ENCODE measurements around the gene LMO7. TPM values are rescaled to one million over a fixed set of nuclear protein-coding genes. Genes with fewer than 3 reads are reported as not detected.

The LMO7 gene
- total RNA-seq, 1 donor from 2014 or later: 3.2 TPM

- Mint-ChIP-seq H3K4me3 (peak overlapping the region; percentile 33), H3K27ac (no peak overlapping the region), H3K4me1 (ENCODE audit: low read depth) (peaks cover 16% of the 10 kb centered on the region), H3K36me3 (ENCODE audit: low read depth) (no peaks in the 10 kb centered on the region), H3K9me3 (no peaks in the 10 kb centered on the region), H3K27me3 (ENCODE audit: insufficient read depth) (peaks cover 26% of the 10 kb centered on the region)
- intact Hi-C loops (cut with micrococcal nuclease): loop anchor here (2.0 to 5.0 kb wide), 2 partner anchors 153 to 268 kb away; partner anchors contain the start of gene TBC1D4
- no peak for DNase-seq (ENCODE audit: low spot score)
Measured at GRCh38 chr13:75635101-75635827, 866 bp upstream of the LMO7 start.

GRCh38 chr13:75636436-75637180, 478 bp downstream of the LMO7 start:
- H3K4me3 Mint-ChIP-seq: peak overlapping the region; percentile 76
- intact Hi-C loops (cut with micrococcal nuclease): loop anchor here (1.0 to 5.0 kb wide), 4 partner anchors 87 to 154 kb away; partner anchors contain the start of genes COMMD6, TBC1D4 and UCHL3
- DNase-seq (ENCODE audit: low spot score): peak; percentile 21
- H3K4me1 Mint-ChIP-seq (ENCODE audit: low read depth): peaks cover 16% of the 10 kb centered on the region
- H3K36me3 Mint-ChIP-seq (ENCODE audit: low read depth): no peaks in the 10 kb centered on the region
- H3K27me3 Mint-ChIP-seq (ENCODE audit: insufficient read depth): peaks cover 26% of the 10 kb centered on the region
- no peak overlapping the region for H3K27ac Mint-ChIP-seq
- no peaks in the 10 kb centered on the region for H3K9me3 Mint-ChIP-seq

DNA sequence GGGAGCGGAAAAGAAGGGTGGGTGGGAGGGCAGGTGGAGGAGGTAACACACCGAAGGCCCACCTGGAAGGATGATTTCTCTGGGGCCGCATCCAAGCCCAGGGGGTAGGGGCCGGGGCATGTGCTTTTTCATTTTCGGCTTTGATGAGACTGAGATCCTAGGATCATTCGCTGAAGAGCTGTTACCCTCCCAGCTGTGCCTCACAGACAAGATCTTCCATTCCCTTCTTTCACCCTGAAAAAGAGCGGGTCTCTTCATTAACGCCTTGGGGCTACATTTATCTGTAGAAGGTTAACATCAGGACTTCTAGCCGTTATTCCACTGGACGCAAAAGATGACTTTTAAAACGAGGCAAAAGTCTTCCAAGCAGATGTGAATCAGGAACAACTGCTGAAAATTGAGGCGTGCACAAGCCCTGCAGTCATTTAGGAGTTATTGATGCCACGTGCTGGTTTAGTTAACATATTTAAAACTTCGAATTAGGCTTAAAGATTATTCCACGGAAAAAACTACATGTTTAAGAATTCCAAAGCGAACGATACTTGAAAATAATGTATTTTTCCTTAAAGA, 1.1 kb downstream of the LMO7 start:
- intact Hi-C loops (cut with micrococcal nuclease): loop anchor here (2.0 to 5.0 kb wide), 3 partner anchors 100 to 155 kb away; partner anchors contain the start of genes COMMD6 and TBC1D4
- H3K27me3 Mint-ChIP-seq (ENCODE audit: insufficient read depth): peaks cover 26% of the 10 kb centered on the region
- H3K27ac Mint-ChIP-seq: no peak overlapping the region
- peak overlapping the region; percentile 70 for H3K4me3 Mint-ChIP-seq
- peaks cover 16% of the 10 kb centered on the region for H3K4me1 Mint-ChIP-seq (ENCODE audit: low read depth)
- no peaks in the 10 kb centered on the region for H3K9me3 Mint-ChIP-seq
- DNase-seq (ENCODE audit: low spot score): no peak
- no peaks in the 10 kb centered on the region for H3K36me3 Mint-ChIP-seq (ENCODE audit: low read depth)

DNA sequence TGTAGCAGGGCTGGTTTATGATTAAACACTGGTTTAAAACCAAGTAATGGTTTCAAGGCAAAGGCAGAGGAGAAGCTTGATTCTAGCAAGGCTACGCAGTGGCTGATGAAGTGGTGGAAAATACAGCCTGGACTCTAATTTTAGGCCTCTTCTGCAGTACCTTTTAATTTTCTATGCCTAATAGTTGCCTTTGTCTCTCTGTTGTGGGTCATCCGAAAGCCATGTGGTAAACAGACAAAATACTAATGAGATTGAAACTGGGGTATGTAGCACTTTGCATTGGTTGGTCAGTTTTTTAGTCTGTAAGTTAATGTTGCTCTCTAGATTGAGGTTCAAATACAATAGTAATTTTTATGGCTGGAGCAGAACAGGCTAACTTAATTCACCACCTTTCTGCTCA, 3.3 kb downstream of the LMO7 start:
- H3K4me3 Mint-ChIP-seq: no peak overlapping the region
- peaks cover 23% of the 10 kb centered on the region for H3K27me3 Mint-ChIP-seq (ENCODE audit: insufficient read depth)
- peaks cover 10% of the 10 kb centered on the region for H3K4me1 Mint-ChIP-seq (ENCODE audit: low read depth)
- H3K36me3 Mint-ChIP-seq (ENCODE audit: low read depth): no peaks in the 10 kb centered on the region
- no peak overlapping the region for H3K27ac Mint-ChIP-seq
- intact Hi-C loops (cut with micrococcal nuclease): loop anchor here (5.0 kb wide), 1 partner anchor 157 kb away; the partner anchor contains the start of gene TBC1D4
- DNase-seq (ENCODE audit: low spot score): no peak
- no peaks in the 10 kb centered on the region for H3K9me3 Mint-ChIP-seq

DNA sequence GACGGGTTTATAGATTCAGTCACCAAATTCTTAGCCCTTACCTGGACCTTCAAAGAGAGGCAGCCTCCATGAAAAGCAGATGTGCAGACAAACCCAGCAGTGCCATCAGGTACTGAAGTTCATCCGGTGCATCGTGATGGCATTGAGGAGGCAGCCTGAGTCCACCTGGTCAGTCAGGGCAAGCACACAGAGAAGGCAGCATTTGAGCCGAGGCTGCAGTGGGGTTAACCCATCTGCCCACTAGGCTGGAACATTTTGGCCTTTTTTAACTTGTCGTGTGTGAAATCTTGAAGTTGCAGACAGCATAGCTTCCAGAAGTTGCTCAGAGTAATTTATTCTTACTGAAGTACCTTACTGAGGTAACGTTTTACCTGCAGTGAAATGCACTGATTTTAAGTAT, 4.9 kb downstream of the LMO7 start:
- no peaks in the 10 kb centered on the region for H3K9me3 Mint-ChIP-seq
- H3K27ac Mint-ChIP-seq: no peak overlapping the region
- intact Hi-C loops (cut with micrococcal nuclease): no loop called here
- H3K4me1 Mint-ChIP-seq (ENCODE audit: low read depth): peaks cover 10% of the 10 kb centered on the region
- no peak for DNase-seq (ENCODE audit: low spot score)
- no peaks in the 10 kb centered on the region for H3K36me3 Mint-ChIP-seq (ENCODE audit: low read depth)
- H3K27me3 Mint-ChIP-seq (ENCODE audit: insufficient read depth): peaks cover 23% of the 10 kb centered on the region
- no peak overlapping the region for H3K4me3 Mint-ChIP-seq

DNA sequence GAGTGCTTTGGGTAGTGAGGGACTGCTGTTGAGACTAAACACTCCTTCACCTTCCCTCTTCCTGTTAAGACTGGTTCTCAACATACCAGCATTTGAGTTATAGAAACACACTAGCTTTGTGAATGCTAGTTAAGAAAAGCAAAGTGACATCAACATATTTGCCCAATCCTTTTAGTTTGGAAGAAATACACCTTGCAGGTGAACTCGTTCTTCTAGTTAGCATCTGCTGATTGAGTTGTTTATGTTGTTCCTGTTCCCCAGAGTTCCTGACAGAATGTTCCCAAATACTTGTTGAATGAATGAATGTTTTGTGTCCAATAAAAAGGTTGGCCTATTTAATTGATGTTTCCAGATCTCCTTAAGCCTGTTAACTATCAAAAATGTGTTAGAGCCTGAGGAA, 7.1 kb downstream of the LMO7 start:
- Mint-ChIP-seq H3K9me3 (no peaks in the 10 kb centered on the region), H3K27me3 (ENCODE audit: insufficient read depth) (peaks cover 11% of the 10 kb centered on the region), H3K4me3 (no peak overlapping the region), H3K4me1 (ENCODE audit: low read depth) (no peaks in the 10 kb centered on the region), H3K36me3 (ENCODE audit: low read depth) (no peaks in the 10 kb centered on the region), H3K27ac (no peak overlapping the region)
- DNase-seq (ENCODE audit: low spot score): no peak
- intact Hi-C loops (cut with micrococcal nuclease): no loop called here

DNA sequence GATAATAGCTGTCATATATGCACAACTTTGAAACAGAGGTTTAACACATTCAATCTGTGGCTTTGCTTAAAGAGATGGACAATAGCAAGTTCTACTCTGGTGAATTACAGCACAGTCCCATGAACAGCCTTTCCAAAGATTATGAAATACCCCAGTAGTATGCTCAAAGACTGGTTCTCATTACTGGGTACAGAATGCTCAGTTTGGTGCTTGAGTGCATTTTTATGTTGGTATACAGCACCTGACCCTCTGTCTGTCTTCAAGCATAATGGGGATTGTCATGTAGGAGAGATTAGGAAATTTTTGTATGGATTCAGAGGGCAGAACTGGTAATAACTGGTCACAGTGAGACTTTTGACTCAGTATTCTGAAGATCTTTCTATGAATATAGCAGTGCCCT, 7.6 kb downstream of the LMO7 start:
- no peak for DNase-seq (ENCODE audit: low spot score)
- Mint-ChIP-seq H3K27me3 (ENCODE audit: insufficient read depth) (peaks cover 6% of the 10 kb centered on the region), H3K27ac (no peak overlapping the region), H3K4me1 (ENCODE audit: low read depth) (no peaks in the 10 kb centered on the region), H3K9me3 (no peaks in the 10 kb centered on the region), H3K36me3 (ENCODE audit: low read depth) (no peaks in the 10 kb centered on the region), H3K4me3 (no peak overlapping the region)
- intact Hi-C loops (cut with micrococcal nuclease): no loop called here

DNA sequence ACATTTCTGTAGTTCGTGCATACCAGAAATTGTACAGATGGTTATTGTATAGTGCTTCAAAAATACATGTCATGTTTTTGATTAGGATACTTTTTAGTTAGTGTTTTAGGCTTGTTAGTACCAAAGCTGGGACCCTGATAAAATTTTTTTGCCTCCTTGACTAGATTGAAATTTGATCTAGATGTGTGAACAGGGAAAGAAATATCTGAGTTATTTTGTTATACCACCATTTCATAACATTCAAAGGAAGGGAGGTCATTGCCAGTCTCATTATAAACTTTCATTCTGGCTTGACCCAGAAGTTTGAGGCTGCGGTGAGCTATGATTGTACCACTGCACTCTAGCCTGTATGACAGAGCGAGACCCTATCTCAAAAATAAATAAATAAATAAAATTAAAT, 9.0 kb downstream of the LMO7 start:
- intact Hi-C loops (cut with micrococcal nuclease): no loop called here
- Mint-ChIP-seq H3K27ac (no peak overlapping the region), H3K27me3 (ENCODE audit: insufficient read depth) (no peaks in the 10 kb centered on the region), H3K4me1 (ENCODE audit: low read depth) (no peaks in the 10 kb centered on the region), H3K4me3 (no peak overlapping the region), H3K9me3 (no peaks in the 10 kb centered on the region), H3K36me3 (ENCODE audit: low read depth) (no peaks in the 10 kb centered on the region)
- DNase-seq (ENCODE audit: low spot score): no peak

DNA sequence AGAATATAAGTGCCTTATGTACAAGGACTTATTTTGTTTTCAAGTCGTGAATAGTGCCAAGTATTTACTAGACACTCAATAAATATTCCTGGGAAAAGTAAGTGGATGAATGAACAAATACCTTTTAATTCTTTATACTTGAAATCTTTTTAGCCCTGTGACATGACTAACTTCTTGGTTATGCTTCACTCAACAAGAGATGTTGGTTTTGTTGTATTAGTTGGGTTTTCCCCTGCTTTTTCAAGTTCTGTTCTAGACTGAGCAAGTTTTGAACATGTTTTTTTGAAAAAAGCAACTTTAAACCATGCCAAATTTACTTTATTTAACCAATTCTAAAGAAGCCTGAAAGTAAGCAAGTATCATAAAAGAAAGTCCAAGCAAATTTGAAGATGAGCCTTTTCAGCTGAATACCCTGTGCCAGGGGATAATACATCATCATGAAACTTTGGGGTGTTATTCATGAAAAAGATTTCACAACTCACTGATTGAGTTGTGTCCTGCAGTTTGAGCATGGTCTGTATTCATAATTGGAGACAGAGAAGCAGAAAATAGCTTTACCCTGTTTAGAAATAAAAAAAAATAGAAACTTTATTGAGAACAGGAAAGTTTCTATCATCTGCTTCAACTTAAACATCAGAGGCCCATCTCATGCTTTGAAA, 11.1 kb downstream of the LMO7 start:
- no peaks in the 10 kb centered on the region for H3K27me3 Mint-ChIP-seq (ENCODE audit: insufficient read depth)
- intact Hi-C loops (cut with micrococcal nuclease): no loop called here
- no peak overlapping the region for H3K4me3 Mint-ChIP-seq
- no peak overlapping the region for H3K27ac Mint-ChIP-seq
- DNase-seq (ENCODE audit: low spot score): no peak
- H3K9me3 Mint-ChIP-seq: no peaks in the 10 kb centered on the region
- H3K36me3 Mint-ChIP-seq (ENCODE audit: low read depth): no peaks in the 10 kb centered on the region
- no peaks in the 10 kb centered on the region for H3K4me1 Mint-ChIP-seq (ENCODE audit: low read depth)

- no peak overlapping the region for H3K27ac Mint-ChIP-seq
- no peaks in the 10 kb centered on the region for H3K9me3 Mint-ChIP-seq
- intact Hi-C loops (cut with micrococcal nuclease): no loop called here
- no peak for DNase-seq (ENCODE audit: low spot score)
- no peak overlapping the region for H3K4me3 Mint-ChIP-seq
- no peaks in the 10 kb centered on the region for H3K27me3 Mint-ChIP-seq (ENCODE audit: insufficient read depth)
- H3K4me1 Mint-ChIP-seq (ENCODE audit: low read depth): no peaks in the 10 kb centered on the region
- no peaks in the 10 kb centered on the region for H3K36me3 Mint-ChIP-seq (ENCODE audit: low read depth)
Measured at GRCh38 chr13:75648446-75648845, 12.3 kb downstream of the LMO7 start.

DNA sequence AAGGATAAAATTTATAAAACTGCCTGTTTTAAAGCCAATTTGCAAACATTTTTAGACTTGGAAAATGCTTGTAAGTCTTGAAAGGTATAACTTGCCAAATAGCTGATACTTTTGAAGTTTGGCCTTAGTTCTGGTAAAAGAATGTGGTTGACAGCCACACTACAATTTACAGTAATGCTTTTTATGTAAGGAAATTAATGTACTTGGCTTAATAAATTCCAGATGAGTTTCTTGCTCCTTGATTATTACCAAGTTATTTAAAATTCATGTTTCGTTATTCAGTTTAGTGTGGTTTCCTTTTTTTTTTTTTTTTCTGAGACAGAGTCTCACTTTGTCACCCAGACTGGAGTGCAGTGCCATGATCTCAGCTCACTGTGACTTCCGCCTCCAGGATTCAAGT, 14.9 kb downstream of the LMO7 start:
- no peak overlapping the region for H3K27ac Mint-ChIP-seq
- no peaks in the 10 kb centered on the region for H3K36me3 Mint-ChIP-seq (ENCODE audit: low read depth)
- no peak for DNase-seq (ENCODE audit: low spot score)
- intact Hi-C loops (cut with micrococcal nuclease): no loop called here
- H3K9me3 Mint-ChIP-seq: no peaks in the 10 kb centered on the region
- H3K4me3 Mint-ChIP-seq: no peak overlapping the region
- no peaks in the 10 kb centered on the region for H3K4me1 Mint-ChIP-seq (ENCODE audit: low read depth)
- H3K27me3 Mint-ChIP-seq (ENCODE audit: insufficient read depth): no peaks in the 10 kb centered on the region

GRCh38 chr13:75652726-75653125, 16.6 kb downstream of the LMO7 start:
- Mint-ChIP-seq H3K4me3 (no peak overlapping the region), H3K9me3 (no peaks in the 10 kb centered on the region), H3K4me1 (ENCODE audit: low read depth) (no peaks in the 10 kb centered on the region), H3K36me3 (ENCODE audit: low read depth) (no peaks in the 10 kb centered on the region), H3K27ac (no peak overlapping the region), H3K27me3 (ENCODE audit: insufficient read depth) (no peaks in the 10 kb centered on the region)
- intact Hi-C loops (cut with micrococcal nuclease): no loop called here
- DNase-seq (ENCODE audit: low spot score): no peak

Data from activated T-helper 1 cell treated with anti-CD3 and anti-CD28 coated beads, Interleukin-12 subunit alpha, Interleukin-12 subunit beta, Interleukin-2, Interleukin-4 antibody, amounts not matched to agents 30 ng/mL and 10 ng/mL and 1 ng/mL, durations not matched to agents 14 hours and 24 hours and 36 hours (primary cell).